ENCODE results near the gene SRGAP1.

Gene SRGAP1

GRCh38 chr12:63911341-63911740 is 66.8 kb downstream of the SRGAP1 start:
- no peak for DNase-seq

GRCh38 chr12:63912651-63913050 is 68.2 kb downstream of the SRGAP1 start:
- no peak for DNase-seq

GRCh38 chr12:63913929-63914328 is 69.4 kb downstream of the SRGAP1 start:
- no peak for DNase-seq

- peak; percentile 49 to 80 for DNase-seq
Measured at GRCh38 chr12:63915105-63915800, 70.8 kb downstream of the SRGAP1 start.

- peak in 1 of 2 experiments; percentile 68 for DNase-seq
Measured at GRCh38 chr12:63916561-63917476, 72.3 kb downstream of the SRGAP1 start.

- no peak for DNase-seq
Measured at GRCh38 chr12:63917477-63917862, 73.0 kb downstream of the SRGAP1 start.

- DNase-seq: peak; percentile 94 to 98
Measured at GRCh38 chr12:63917864-63918799, 73.6 kb downstream of the SRGAP1 start.

- peak; percentile 84 to 98 for DNase-seq
Measured at GRCh38 chr12:63918800-63919300, 74.3 kb downstream of the SRGAP1 start.

GRCh38 chr12:63919756-63920155 is 75.3 kb downstream of the SRGAP1 start:
- DNase-seq: no peak

- no peak for DNase-seq
Measured at GRCh38 chr12:63921157-63921556, 76.7 kb downstream of the SRGAP1 start.

- peak in 1 of 2 experiments; percentile 29 for DNase-seq
Measured at GRCh38 chr12:63922474-63922873, 78.0 kb downstream of the SRGAP1 start.

GRCh38 chr12:63924781-63925180 is 80.3 kb downstream of the SRGAP1 start:
- no peak for DNase-seq

GRCh38 chr12:63927511-63927910 is 83.0 kb downstream of the SRGAP1 start:
- DNase-seq: no peak

GRCh38 chr12:63928305-63928704 is 83.8 kb downstream of the SRGAP1 start:
- no peak for DNase-seq

GRCh38 chr12:63929426-63929825 is 84.9 kb downstream of the SRGAP1 start:
- DNase-seq: no peak

GRCh38 chr12:63930971-63931370 is 86.5 kb downstream of the SRGAP1 start:
- DNase-seq: no peak

- DNase-seq: no peak
Measured at GRCh38 chr12:63931703-63932102, 87.2 kb downstream of the SRGAP1 start.

- no peak for DNase-seq
Measured at GRCh38 chr12:63934936-63935335, 90.4 kb downstream of the SRGAP1 start.

GRCh38 chr12:63935361-63935760 is 90.9 kb downstream of the SRGAP1 start:
- no peak for DNase-seq

GRCh38 chr12:63937378-63938316 is 93.1 kb downstream of the SRGAP1 start:
- DNase-seq: no peak

- no peak for DNase-seq
Measured at GRCh38 chr12:63940310-63941005, 96.0 kb downstream of the SRGAP1 start.
